ENCODE results near the gene IFNAR2.

The IFNAR2 gene

DNA sequence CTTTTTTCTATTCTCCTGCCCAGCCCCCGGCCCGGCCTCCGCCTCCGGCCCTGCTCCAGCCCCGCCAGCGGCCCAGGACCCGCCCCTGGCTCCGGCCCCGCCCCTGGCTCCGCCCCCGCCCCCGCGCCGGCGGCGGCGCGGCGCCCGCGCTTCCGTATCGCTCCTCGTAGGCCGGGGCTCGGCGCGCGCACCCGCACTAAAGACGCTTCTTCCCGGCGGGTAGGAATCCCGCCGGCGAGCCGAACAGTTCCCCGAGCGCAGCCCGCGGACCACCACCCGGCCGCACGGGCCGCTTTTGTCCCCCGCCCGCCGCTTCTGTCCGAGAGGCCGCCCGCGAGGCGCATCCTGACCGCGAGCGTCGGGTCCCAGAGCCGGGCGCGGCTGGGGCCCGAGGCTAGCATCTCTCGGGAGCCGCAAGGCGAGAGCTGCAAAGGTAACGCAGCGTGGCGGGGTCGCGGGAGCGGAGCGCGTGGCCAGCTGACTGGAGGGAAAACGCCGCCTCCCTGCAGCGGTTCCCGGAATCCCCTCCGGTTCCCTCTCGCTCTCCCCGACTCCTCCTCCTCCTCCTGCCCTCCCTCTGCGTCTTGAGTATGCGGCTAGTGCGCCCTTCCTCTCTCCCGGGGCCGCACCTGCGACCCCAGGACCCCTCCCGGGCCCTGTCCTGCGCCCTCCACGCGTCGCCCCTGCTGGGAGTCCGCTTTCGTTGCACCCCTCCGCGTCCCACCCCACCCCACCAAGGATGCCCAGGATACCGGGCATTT is at the start of gene IFNAR2:
IFNAR2 (plus strand) TSS at position 155 of the 761 bp plus-strand sequence. CDS start 11,985 bp downstream, outside the sequence.
- peak within 1 kb of the TSS; percentile 69 for H3K4me3 ChIP-seq (replicated peaks; ENCODE audit: low read depth, low read length)
- DNase-seq (ENCODE audit: extremely low read depth, low read depth), result no peak
- TF ChIP-seq CTCF (IDR thresholded peaks at IDR 0.05; ENCODE audit: low read depth, low read length, missing control alignments), result no peak

- TF ChIP-seq CTCF (IDR thresholded peaks at IDR 0.05; ENCODE audit: low read depth, low read length, missing control alignments), result no peak
- no peak overlapping the region for H3K4me3 ChIP-seq (replicated peaks; ENCODE audit: low read depth, low read length)
- no peak for DNase-seq (ENCODE audit: extremely low read depth, low read depth)
Measured at GRCh38 chr21:33185852-33186251, 43.9 kb upstream of the IFNAR2 start.

DNA sequence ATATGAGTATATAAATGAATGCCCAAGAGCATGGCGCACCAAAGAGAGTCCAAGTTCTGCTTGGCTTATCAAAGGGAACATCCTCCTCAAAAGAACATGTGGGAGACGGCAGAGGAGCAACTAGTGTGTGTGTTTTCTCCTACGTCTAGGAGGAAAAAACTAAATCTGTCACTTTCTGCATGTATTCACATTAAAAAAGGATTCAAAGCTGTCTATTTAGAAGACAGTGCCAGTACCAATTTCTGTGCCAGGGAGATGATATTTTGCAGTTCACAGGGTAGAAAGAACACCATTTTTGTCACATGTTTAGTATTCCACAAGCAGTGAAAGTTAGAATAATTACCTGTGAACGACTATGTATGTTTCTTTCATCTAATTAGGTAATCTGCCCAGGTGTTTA is 42.5 kb upstream of the IFNAR2 start:
- TF ChIP-seq CTCF (IDR thresholded peaks at IDR 0.05; ENCODE audit: low read depth, low read length, missing control alignments), result no peak

DNA sequence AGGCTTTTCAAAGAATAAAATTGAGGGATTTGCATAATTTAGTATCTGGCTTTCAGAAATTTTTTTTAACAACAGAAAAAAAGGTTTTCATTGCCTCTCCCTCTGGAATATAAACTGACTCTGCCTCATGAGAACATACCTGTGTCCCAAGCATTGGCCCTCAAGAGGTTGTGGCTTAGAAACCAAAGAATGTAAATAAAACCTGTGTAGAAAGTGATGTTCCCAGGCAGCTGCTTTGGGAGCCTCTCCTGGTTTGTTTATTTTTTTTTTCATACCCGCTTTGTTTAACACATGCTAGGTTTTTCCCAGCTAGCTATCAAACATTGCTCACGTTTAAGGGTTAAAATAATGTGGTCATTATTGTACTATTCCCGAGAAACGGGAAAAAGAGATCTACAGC is 40.5 kb upstream of the IFNAR2 start:
- TF ChIP-seq CTCF (IDR thresholded peaks at IDR 0.05; ENCODE audit: low read depth, low read length, missing control alignments), result no peak
- no peak for DNase-seq (ENCODE audit: extremely low read depth, low read depth)

More for the DNA sequence above, 42.5 kb upstream of the IFNAR2 start:
- no peak overlapping the region for H3K4me3 ChIP-seq (replicated peaks; ENCODE audit: low read depth, low read length)
- DNase-seq (ENCODE audit: extremely low read depth, low read depth), result no peak

GRCh38 chr21:33189824-33190223 is 39.9 kb upstream of the IFNAR2 start:
- no peak for TF ChIP-seq CTCF (IDR thresholded peaks at IDR 0.05; ENCODE audit: low read depth, low read length, missing control alignments)
- no peak overlapping the region for H3K4me3 ChIP-seq (replicated peaks; ENCODE audit: low read depth, low read length)
- no peak for DNase-seq (ENCODE audit: extremely low read depth, low read depth)

More for the DNA sequence above, 40.5 kb upstream of the IFNAR2 start:
- no peak overlapping the region for H3K4me3 ChIP-seq (replicated peaks; ENCODE audit: low read depth, low read length)

DNA sequence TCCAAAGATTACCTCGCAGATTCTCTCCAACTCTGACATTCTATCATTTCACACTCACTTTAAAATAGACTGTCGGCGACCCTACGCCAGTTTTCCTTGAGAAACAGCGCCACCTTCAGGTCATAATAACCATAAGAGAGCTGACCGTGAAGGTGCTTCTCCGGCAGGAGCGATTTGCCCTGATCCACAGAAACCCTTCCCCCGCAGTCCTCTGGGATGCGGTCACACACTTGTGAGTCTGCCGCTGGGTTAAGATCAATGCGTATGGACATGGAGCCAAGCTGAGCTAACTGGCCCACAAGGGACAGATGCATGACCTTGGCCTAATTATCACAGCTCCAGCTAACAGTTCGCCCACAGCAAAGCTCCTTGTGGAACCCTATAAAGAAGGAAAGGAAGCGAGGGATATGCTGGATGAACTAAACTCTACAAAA is 32.8 kb upstream of the IFNAR2 start:
- TF ChIP-seq CTCF (IDR thresholded peaks at IDR 0.05; ENCODE audit: low read depth, low read length, missing control alignments), result peak; percentile 73
- no peak overlapping the region for H3K4me3 ChIP-seq (replicated peaks; ENCODE audit: low read depth, low read length)
- DNase-seq (ENCODE audit: extremely low read depth, low read depth), result peak; percentile 25

Measured in HFF-Myc (cell line).